Fibroblast of villous mesenchyme (primary cell): Measurements from ENCODE around the gene TBX3. TPM values are rescaled to one million over a fixed set of nuclear protein-coding genes. Genes with fewer than 3 reads are reported as not detected.
A peak's percentile ranks its signal among the peaks of the same experiment; 100 is the strongest.

ENCODE experiments used
- DNase-seq: peaks from one replicate; pipeline ENCODE4 v3.0.0-alpha.2; 2010; ENCODE audit warnings: low read depth
- H3K4me3 ChIP-seq: 2 replicates; pipeline ENCODE4 v1.5.1; 2011; ENCODE audit warnings: low read depth, mild to moderate bottlenecking, low read length
- total RNA-seq: library from RNA; depleted of rRNA; stranded (reverse); fragments of >200 nt; gene quantifications from 2 replicates; pipeline ENCODE4 v1.2.3, GENCODE V29; 2012
- TF ChIP-seq, protein P1 (sequence below): IDR thresholded peaks from 2 replicates; pipeline ENCODE4 v1.5.1; 2012; ENCODE audit warnings: low read depth, mild to moderate bottlenecking, low read length; ENCODE audit not compliant: insufficient read depth

The TBX3 gene
- total RNA-seq, 1 donor = 114 TPM

DNA sequence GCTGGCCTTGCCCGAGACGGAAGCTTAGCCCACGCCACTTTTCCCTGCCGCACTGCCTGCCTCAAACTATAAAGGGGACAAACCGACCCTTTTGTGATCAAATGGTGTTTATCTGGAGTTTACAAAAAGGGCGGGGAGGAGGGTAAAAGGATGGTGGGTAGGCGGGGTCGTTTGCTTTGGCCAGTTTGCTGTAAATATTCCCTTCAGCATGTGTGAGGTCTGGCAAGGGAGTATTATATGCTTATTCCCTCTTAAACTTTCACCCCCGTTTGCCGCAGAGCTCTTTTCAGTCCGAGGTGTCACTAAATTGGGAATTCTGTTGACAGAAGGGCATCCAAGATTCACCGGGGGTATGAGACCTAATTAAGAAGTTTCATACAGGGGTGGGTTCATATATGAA is 3.8 kb upstream of the TBX3 start:
- no peak for DNase-seq

DNA sequence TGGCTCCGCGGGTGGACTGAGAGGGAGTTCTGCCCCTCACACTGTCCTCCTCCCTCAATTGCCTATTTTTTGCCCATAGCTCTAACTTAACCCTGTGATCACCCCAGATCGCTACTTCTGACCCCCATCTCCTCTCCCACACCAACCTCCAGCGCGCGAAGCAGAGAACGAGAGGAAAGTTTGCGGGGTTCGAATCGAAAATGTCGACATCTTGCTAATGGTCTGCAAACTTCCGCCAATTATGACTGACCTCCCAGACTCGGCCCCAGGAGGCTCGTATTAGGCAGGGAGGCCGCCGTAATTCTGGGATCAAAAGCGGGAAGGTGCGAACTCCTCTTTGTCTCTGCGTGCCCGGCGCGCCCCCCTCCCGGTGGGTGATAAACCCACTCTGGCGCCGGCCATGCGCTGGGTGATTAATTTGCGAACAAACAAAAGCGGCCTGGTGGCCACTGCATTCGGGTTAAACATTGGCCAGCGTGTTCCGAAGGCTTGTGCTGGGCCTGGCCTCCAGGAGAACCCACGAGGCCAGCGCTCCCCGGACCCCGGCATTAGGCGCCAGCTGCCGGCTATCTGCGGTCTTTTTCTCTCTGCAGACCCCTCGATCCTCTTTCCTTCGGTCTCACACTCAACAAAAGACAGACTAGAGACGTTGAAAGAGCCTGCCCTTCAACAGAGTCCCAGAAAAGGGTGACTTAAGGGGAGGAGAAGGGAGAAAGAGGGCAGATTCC is 3.0 kb upstream of the TBX3 start:
- peak; percentile 23 for DNase-seq

More for the DNA sequence above, 3.8 kb upstream of the TBX3 start:
- H3K4me3 ChIP-seq = no peak overlapping the region
- TF ChIP-seq, protein P1, sequence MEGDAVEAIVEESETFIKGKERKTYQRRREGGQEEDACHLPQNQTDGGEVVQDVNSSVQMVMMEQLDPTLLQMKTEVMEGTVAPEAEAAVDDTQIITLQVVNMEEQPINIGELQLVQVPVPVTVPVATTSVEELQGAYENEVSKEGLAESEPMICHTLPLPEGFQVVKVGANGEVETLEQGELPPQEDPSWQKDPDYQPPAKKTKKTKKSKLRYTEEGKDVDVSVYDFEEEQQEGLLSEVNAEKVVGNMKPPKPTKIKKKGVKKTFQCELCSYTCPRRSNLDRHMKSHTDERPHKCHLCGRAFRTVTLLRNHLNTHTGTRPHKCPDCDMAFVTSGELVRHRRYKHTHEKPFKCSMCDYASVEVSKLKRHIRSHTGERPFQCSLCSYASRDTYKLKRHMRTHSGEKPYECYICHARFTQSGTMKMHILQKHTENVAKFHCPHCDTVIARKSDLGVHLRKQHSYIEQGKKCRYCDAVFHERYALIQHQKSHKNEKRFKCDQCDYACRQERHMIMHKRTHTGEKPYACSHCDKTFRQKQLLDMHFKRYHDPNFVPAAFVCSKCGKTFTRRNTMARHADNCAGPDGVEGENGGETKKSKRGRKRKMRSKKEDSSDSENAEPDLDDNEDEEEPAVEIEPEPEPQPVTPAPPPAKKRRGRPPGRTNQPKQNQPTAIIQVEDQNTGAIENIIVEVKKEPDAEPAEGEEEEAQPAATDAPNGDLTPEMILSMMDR = no peak

GRCh38 chr12:114686426-114686772 is 2.4 kb upstream of the TBX3 start:
- no peak overlapping the region for H3K4me3 ChIP-seq
- DNase-seq = no peak
- TF ChIP-seq, protein P1 = no peak

More for the DNA sequence above, 3.0 kb upstream of the TBX3 start:
- TF ChIP-seq, protein P1 = no peak
- no peak overlapping the region for H3K4me3 ChIP-seq

DNA sequence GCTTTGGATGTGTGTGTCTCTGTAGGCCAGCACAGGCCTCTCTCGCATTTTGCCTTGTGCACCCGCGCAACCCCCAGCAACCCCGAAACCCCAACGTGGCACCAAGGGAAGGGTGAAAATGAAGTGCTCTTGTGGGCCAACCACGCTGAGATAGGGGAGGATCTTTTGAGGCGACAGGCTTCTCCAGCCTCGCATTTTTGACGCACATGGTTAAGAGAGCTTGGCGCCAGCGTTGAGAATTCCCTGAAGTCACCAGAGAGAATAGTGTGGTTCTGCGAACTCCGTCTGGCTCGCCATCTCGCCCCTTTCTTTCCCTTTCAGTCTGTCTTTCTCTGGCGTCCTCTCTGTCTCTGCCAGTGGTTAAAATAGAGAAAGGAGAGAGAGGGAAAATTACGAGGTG is 1.9 kb upstream of the TBX3 start:
- H3K4me3 ChIP-seq = no peak overlapping the region
- TF ChIP-seq, protein P1 = no peak
- peak; percentile 41 for DNase-seq

GRCh38 chr12:114685320-114685781 is 1.4 kb upstream of the TBX3 start:
- no peak for DNase-seq
- TF ChIP-seq, protein P1 = no peak
- H3K4me3 ChIP-seq = peak overlapping the region; percentile 88

- no peak for DNase-seq
- TF ChIP-seq, protein P1 = no peak
- peak overlapping the region; percentile 88 for H3K4me3 ChIP-seq
These were observed 897 bp upstream of the TBX3 start for GRCh38 chr12:114684870-114685273.

- H3K4me3 ChIP-seq = peak overlapping the region; percentile 88
- DNase-seq = no peak
- TF ChIP-seq, protein P1 = no peak
These were observed 272 bp downstream of the TBX3 start for GRCh38 chr12:114683709-114684097.
